Adrenal gland (tissue), 12 donors: ENCODE measurements around the gene SYNGR4. TPM values are rescaled to one million over a fixed set of nuclear protein-coding genes. Genes with fewer than 3 reads are reported as not detected.

Experiments used
- DNase-seq, 7 donors: peaks; one replicate each; pipeline ENCODE4 v3.0.0-alpha.2; 2019 to 2020
- H3K27ac ChIP-seq, 5 donors: fragments of 200-600 bp; sonication (generic) in 4 of 5; 1 replicate in 3 of 5; 2 replicates in 2 of 5; pipeline versions ENCODE4 v1.5.1 to v1.8.0; 2016 to 2020; ENCODE audit warnings: mild to moderate bottlenecking in 1 of 5
- H3K27me3 ChIP-seq: fragments of 200-600 bp; 2 replicates; pipeline ENCODE4 v1.8.0; 2021
- H3K36me3 ChIP-seq, 2 donors: fragments of 200-600 bp; replicated peaks in 1 of 2; 1 replicate in 1 of 2; 2 replicates in 1 of 2; pipeline versions ENCODE4 v1.5.1 to v1.8.0; 2018 to 2022
- H3K4me1 ChIP-seq, 2 donors: fragments of 200-600 bp; replicated peaks in 1 of 2; 1 replicate in 1 of 2; 2 replicates in 1 of 2; pipeline versions ENCODE4 v1.5.1 to v1.8.0; 2018 to 2021
- H3K4me3 ChIP-seq, 4 donors: fragments of 200-600 bp; sonication (generic) in 3 of 4; one replicate each; pipeline ENCODE4 v1.5.1; 2016 to 2018
- H3K9me3 ChIP-seq, 3 donors: fragments of 200-600 bp; sonication (generic) in 1 of 3; replicated peaks in 1 of 3; 1 replicate in 2 of 3; 2 replicates in 1 of 3; pipeline versions ENCODE4 v1.5.1 to v1.8.0; 2016 to 2021
- POLR2A ChIP-seq, 2 donors: fragments of 450-650 bp; IDR thresholded peaks; one replicate each; pipeline ENCODE4 v1.6.1; 2017; ENCODE audit warnings: antibody characterized with exemption in 2 of 2, mild to moderate bottlenecking in 2 of 2, moderate library complexity in 1 of 2
- WGBS, 4 donors: extraction: QIAGEN DNeasy Blood & Tissue Kit in 2 of 4; methylation state at CpG; one replicate each; pipeline versions ENCODE4 v1.1.5 to v1.1.7; 2013 to 2017; 5-methylcytosine and 5-hydroxymethylcytosine counted together
- intact Hi-C, 2 donors: fragments of 100-400 bp; cut with DNase I; formaldehyde crosslinking; loops; one replicate each; pipeline versions ENCODE4 v1.14.1 to v1.15.0; 2022 to 2023
- polyA plus RNA-seq, 3 donors: library from polyadenylated mRNA; stranded (reverse); fragments of 200-250 nt in 2 of 3; fragments of 350-450 nt in 1 of 3; fragmentation: Illumina TruSeq in 1 of 3; extraction: RNeasy Lipid Tissue Mini Kit (QIAGEN cat#74804) in 1 of 3; gene quantifications; one replicate each; pipeline ENCODE4 v1.2.3, GENCODE V29; 2013 to 2014
- total RNA-seq, 9 donors: library from RNA; depleted of rRNA in 4 of 9; stranded (reverse); fragments of >200 nt in 4 of 9; fragments of 120-200 nt in 1 of 9; fragmentation: NEBNext Ultra II Directional in 1 of 9; extraction: Animal tissue kit (Norgen Biotek cat#: 25700) in 1 of 9; gene quantifications; one replicate each; pipeline versions ENCODE4 v1.1.0 to v1.2.4, GENCODE V29; 2013 to 2023
- TF ChIP-seq, protein P1 (sequence below), 6 experiments: fragments of 450-650 bp in 4 of 6; fragments of 200-600 bp in 2 of 6; sonication (generic) in 1 of 6; IDR thresholded peaks; 1 replicate in 5 of 6; 2 replicates in 1 of 6; pipeline versions ENCODE4 v1.5.1 to v1.8.0; 2016 to 2021; ENCODE audit warnings: antibody characterized with exemption in 6 of 6, mild to moderate bottlenecking in 2 of 6, moderate library complexity in 1 of 6
- donor health status: healthy with polysubstance abuse.
- donor health status: Bipolar disorder and iron deficiency.
- donor health status: DM: yes; HTN: yes; CAD: no.
- donor health status: DM: no; HTN: no; CAD: no.
- donor health status: DM: no; HTN: no; CAD: no.
- donor health status: DM: yes; HTN: yes; CAD: no.

The SYNGR4 gene
- total and polyA plus RNA-seq, 12 donors = 0.13 TPM; not detected in 11

DNA sequence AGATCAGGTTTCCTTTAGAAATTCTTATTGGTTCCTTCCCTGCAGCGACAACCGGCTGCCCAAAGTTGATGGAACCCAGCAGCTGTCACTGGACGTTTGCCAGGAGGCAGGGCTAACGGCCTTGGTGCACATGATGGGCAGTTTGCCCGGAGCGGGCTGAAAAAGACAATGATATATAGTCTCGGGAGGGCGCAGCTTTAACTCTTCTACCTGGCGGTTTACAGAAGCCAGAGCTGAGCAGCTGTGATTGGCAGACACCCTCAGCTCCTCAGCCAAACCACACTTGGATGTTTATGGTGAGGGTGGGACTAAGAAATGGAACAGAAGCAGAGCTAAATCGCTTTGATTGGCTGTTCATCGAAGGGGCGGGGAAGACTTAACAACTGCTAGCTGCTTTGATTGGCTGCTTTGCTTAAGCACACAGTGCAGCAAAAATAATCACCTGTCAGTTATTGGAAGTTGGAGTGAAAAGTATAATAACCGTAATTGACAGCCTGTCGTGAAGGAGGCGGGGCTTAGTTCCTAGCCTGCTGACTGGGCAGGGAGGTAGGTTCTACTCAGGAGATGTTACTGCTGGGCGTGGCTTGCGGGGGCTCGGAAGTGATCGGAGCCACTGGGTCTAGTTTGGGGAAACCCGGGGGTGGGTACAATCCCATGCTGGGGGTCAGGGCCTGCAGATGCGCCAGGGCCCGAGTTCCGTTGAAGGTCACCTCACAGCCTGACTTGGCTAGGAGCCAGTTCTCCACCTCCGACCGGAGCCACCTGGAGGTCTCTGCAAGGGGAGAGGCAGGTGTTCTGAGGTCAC lies 31.3 kb upstream of the SYNGR4 start:
- no peaks in the 10 kb centered on the region for H3K9me3 ChIP-seq
- peak overlapping the region in 1 of 4 donors; percentile 44 for H3K4me3 ChIP-seq
- H3K27me3 ChIP-seq = no peaks in the 10 kb centered on the region
- peak; percentile 92 to 98 (median 96) for DNase-seq
- intact Hi-C loops = no loop called here
- TF ChIP-seq, protein P1, sequence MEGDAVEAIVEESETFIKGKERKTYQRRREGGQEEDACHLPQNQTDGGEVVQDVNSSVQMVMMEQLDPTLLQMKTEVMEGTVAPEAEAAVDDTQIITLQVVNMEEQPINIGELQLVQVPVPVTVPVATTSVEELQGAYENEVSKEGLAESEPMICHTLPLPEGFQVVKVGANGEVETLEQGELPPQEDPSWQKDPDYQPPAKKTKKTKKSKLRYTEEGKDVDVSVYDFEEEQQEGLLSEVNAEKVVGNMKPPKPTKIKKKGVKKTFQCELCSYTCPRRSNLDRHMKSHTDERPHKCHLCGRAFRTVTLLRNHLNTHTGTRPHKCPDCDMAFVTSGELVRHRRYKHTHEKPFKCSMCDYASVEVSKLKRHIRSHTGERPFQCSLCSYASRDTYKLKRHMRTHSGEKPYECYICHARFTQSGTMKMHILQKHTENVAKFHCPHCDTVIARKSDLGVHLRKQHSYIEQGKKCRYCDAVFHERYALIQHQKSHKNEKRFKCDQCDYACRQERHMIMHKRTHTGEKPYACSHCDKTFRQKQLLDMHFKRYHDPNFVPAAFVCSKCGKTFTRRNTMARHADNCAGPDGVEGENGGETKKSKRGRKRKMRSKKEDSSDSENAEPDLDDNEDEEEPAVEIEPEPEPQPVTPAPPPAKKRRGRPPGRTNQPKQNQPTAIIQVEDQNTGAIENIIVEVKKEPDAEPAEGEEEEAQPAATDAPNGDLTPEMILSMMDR (IDR thresholded peaks at IDR 0.05) = no peak
- peak in 1 of 2 donors; percentile 21 for TF ChIP-seq POLR2A (IDR thresholded peaks at IDR 0.05)
- peak overlapping the region; percentile 24 to 84 (median 76) for H3K27ac ChIP-seq
- H3K4me1 ChIP-seq = peaks cover 9 to 27% of the 10 kb centered on the region in 2 donors
- WGBS, 4 donors = 1% methylated on average over 18 to 25 of the region's 25 CpGs
- no peaks in the 10 kb centered on the region for H3K36me3 ChIP-seq

DNA sequence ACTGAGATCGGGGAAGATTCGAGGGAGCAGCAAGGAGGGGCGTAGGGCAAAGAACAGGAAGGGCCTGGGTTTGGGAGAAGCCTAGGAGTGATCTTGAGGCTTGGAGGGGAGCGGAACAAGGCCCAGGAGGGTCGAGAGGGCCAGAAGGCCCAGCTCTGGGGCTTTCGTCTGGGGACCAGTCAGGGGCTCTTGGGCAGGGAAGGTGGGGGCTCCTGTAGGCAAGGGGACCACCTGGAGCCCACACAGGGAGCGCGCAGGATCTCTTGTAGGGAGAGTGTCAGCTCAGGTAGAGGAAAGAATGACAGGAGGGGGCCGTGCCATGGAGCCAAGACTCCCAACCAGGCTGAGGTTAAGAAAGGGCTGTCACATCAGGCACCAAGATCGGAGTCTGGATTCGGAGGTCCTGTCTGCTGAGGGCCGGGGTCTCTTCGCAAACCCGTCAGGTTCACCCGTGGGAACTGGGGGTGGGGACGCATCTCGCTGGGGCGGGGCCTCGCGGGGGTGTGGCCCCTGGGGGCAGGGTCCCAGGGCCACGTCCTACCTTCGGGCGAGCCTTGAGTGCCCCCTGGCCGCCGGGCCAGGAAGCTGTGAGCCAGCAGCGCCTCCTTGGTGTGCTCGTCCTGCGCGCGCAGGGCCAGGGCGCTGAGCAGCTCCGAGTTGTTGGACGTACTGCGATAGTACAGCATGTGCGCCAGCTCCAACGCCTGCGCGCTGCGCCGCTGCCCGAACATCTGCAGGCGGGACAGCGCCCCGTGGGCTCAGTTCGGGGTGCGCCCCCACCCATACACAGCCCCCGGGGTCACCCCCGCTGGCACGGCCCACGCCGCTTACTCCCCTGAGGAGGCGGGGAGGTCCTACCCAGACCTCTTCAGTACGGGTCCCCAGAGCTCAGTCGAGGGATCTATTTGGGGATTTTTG lies 30.4 kb upstream of the SYNGR4 start:
- Histone ChIP-seq H3K4me3 (peak overlapping the region in 1 of 4 donors; percentile 44), H3K4me1 (peaks cover 9 to 27% of the 10 kb centered on the region in 2 donors), H3K36me3 (no peaks in the 10 kb centered on the region), H3K9me3 (no peaks in the 10 kb centered on the region), H3K27ac (peak overlapping the region; percentile 24 to 84 (median 76)), H3K27me3 (no peaks in the 10 kb centered on the region)
- peak; percentile 89 to 95 (median 93) for DNase-seq
- 6 to 14% (median 11%) methylated on average over 9 to 54 of the region's 54 CpGs for WGBS, 4 donors
- intact Hi-C loops = no loop called here
- peak in 1 of 2 donors; percentile 42 for TF ChIP-seq POLR2A (IDR thresholded peaks at IDR 0.05)
- TF ChIP-seq, protein P1 (IDR thresholded peaks at IDR 0.05) = peak; percentile 59 to 86 (median 80)

DNA sequence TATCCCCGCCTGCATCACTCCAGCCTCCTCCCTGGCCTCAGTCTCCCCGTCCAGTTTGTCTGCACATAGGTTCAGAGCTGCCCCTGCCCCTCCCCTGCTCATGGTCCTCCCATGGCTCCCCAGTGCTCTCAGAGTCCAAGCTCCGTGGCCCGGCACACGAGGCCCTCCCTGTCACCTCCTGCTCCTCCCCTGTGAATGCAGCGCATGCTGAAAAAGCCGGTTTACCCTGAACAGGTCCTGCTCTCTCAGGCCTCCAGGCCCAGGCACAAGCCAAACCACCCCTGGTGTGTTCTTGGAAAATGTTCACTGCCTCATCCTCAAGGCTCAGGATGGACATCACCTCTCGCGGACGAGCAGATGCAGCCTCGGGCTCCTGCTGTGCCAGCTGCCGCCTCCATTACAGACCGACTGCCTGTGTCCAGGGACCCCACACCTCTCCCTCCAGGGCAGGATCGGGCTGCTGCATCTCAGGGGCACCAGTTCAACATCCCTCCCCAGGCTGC lies 25.9 kb upstream of the SYNGR4 start:
- intact Hi-C loops = no loop called here
- 91 to 95% (median 94%) methylated on average over 7 to 14 of the region's 14 CpGs for WGBS, 4 donors
- DNase-seq = no peak
- no peaks in the 10 kb centered on the region for H3K27me3 ChIP-seq
- peaks cover 0 to 5% of the 10 kb centered on the region in 2 donors for H3K4me1 ChIP-seq
- no peak for TF ChIP-seq POLR2A (IDR thresholded peaks at IDR 0.05)
- TF ChIP-seq, protein P1 (IDR thresholded peaks at IDR 0.05) = no peak
- H3K4me3 ChIP-seq = no peak overlapping the region
- H3K36me3 ChIP-seq = no peaks in the 10 kb centered on the region
- no peak overlapping the region for H3K27ac ChIP-seq
- no peaks in the 10 kb centered on the region for H3K9me3 ChIP-seq
